ENCODE data around the gene PRDM16. TPM values are rescaled to one million over a fixed set of nuclear protein-coding genes. Genes with fewer than 3 reads are reported as not detected.
A peak's percentile ranks its signal among the peaks of the same experiment; 100 is the strongest.

The PRDM16 gene
- total RNA-seq, 2 donors from 2014 or later, result 0.79 to 6.1 TPM

- Histone ChIP-seq H3K9me3 (no peaks in the 10 kb centered on the region), H3K27me3 (no peaks in the 10 kb centered on the region), H3K4me1 (peaks cover 7% of the 10 kb centered on the region), H3K27ac (no peak overlapping the region), H3K9ac (ENCODE audit: low read depth in 2 of 2, low read length in 2 of 2) (no peak overlapping the region), H3K4me3 (no peak overlapping the region), H3K36me3 (no peaks in the 10 kb centered on the region)
- no peak for DNase-seq
- TF ChIP-seq CTCF (IDR thresholded peaks at IDR 0.05), result no peak
- intact Hi-C loops (cut with DNase I), result no loop called here
Observed at GRCh38 chr1:3219791-3220467, 150.9 kb downstream of the PRDM16 start.

- peak overlapping the region; percentile 38 for H3K27ac ChIP-seq
- H3K9ac ChIP-seq (ENCODE audit: low read depth in 2 of 2, low read length in 2 of 2), result no peak overlapping the region
- H3K4me1 ChIP-seq, result peaks cover 7% of the 10 kb centered on the region
- no peak for TF ChIP-seq CTCF (IDR thresholded peaks at IDR 0.05)
- intact Hi-C loops (cut with DNase I), result no loop called here
- DNase-seq, result no peak
- H3K4me3 ChIP-seq, result no peak overlapping the region
- no peaks in the 10 kb centered on the region for H3K36me3 ChIP-seq
- H3K27me3 ChIP-seq, result no peaks in the 10 kb centered on the region
- H3K9me3 ChIP-seq, result no peaks in the 10 kb centered on the region
Observed at GRCh38 chr1:3221112-3222041, 152.4 kb downstream of the PRDM16 start.

- Histone ChIP-seq H3K9me3 (no peaks in the 10 kb centered on the region), H3K36me3 (no peaks in the 10 kb centered on the region), H3K4me1 (peaks cover 7% of the 10 kb centered on the region), H3K4me3 (no peak overlapping the region), H3K27ac (peak overlapping the region; percentile 38), H3K27me3 (no peaks in the 10 kb centered on the region), H3K9ac (ENCODE audit: low read depth in 2 of 2, low read length in 2 of 2) (peak overlapping the region in 1 of 2 donors; percentile 31)
- intact Hi-C loops (cut with DNase I), result no loop called here
- DNase-seq, result peak; percentile 77
- no peak for TF ChIP-seq CTCF (IDR thresholded peaks at IDR 0.05)
Observed at GRCh38 chr1:3222042-3222692, 153.2 kb downstream of the PRDM16 start.

- intact Hi-C loops (cut with DNase I), result no loop called here
- Histone ChIP-seq H3K27me3 (no peaks in the 10 kb centered on the region), H3K36me3 (no peaks in the 10 kb centered on the region), H3K27ac (no peak overlapping the region), H3K9me3 (no peaks in the 10 kb centered on the region), H3K9ac (ENCODE audit: low read depth in 2 of 2, low read length in 2 of 2) (no peak overlapping the region), H3K4me3 (no peak overlapping the region), H3K4me1 (peaks cover 7% of the 10 kb centered on the region)
- no peak for DNase-seq
- TF ChIP-seq CTCF (IDR thresholded peaks at IDR 0.05), result no peak
Observed at GRCh38 chr1:3225661-3226060, 156.7 kb downstream of the PRDM16 start.

GRCh38 chr1:3226191-3226590, 157.2 kb downstream of the PRDM16 start:
- intact Hi-C loops (cut with DNase I), result no loop called here
- no peak for TF ChIP-seq CTCF (IDR thresholded peaks at IDR 0.05)
- Histone ChIP-seq H3K36me3 (no peaks in the 10 kb centered on the region), H3K9ac (ENCODE audit: low read depth in 2 of 2, low read length in 2 of 2) (no peak overlapping the region), H3K4me3 (no peak overlapping the region), H3K27me3 (no peaks in the 10 kb centered on the region), H3K4me1 (peaks cover 7% of the 10 kb centered on the region), H3K27ac (no peak overlapping the region), H3K9me3 (no peaks in the 10 kb centered on the region)
- no peak for DNase-seq

Data from colonic mucosa (tissue), 4 donors.